ENCODE data around the gene SLC24A1. TPM values are rescaled to one million over a fixed set of nuclear protein-coding genes. Genes with fewer than 3 reads are reported as not detected.

The SLC24A1 gene
- total RNA-seq, 4 donors from 2014 or later = 3.6 to 5.0 (median 4.3) TPM

DNA sequence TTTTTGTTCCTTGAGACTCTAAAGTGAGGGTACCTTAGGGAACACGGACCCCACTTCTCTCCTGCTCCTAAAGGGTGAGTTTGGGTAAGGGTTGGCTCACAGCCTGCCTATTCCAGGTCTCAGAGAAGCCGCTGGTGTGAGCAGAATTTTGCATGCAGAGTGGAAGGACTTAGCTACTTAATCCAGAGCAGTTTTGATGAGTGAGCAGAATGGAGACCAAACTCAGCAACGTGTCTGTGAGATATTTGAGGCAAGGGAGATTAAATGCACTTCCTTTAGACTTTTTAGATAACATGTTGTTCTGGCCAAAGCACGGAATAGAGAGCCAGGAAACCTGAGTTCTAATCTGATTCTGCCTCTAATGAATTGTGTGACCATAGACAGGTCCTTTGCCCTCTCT, 5.1 kb downstream of the SLC24A1 start:
- no peak for TF ChIP-seq POLR2AphosphoS5 (IDR thresholded peaks at IDR 0.05)
- DNase-seq (ENCODE audit: extremely low spot score) = no peak
- Histone ChIP-seq H3K9me3 (no peaks in the 10 kb centered on the region), H3K4me1 (no peaks in the 10 kb centered on the region), H3K27ac (replicated peaks in 1 of 4) (no peak overlapping the region), H3K36me3 (peaks cover 0 to 27% (median 17%) of the 10 kb centered on the region in 4 donors), H3K4me3 (no peak overlapping the region), H3K27me3 (no peaks in the 10 kb centered on the region)
- WGBS = 76% methylated on average over 4 of the region's 4 CpGs
- intact Hi-C loops (cut with DNase I) = no loop called here

DNA sequence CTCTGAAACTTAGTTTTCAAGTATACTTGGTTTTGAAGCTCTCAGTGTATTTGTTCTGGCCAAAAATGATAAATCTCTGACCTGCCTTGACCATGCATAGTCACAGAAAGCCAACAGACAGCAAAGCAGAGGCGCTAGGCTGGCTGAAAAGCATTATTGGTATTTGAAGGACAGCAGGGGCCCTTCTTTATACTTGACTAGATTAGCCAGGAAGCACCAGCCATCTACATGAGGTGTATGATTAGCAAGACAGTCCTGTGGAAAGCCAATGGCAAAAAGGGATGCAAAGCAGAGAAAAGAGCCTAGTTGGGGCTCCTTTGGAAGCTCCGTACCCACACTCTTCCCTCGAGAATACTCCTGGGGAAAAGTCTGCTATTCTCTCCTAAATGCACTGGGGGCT, 7.8 kb downstream of the SLC24A1 start:
- Histone ChIP-seq H3K27ac (replicated peaks in 1 of 4) (no peak overlapping the region), H3K4me3 (no peak overlapping the region), H3K27me3 (no peaks in the 10 kb centered on the region), H3K9me3 (no peaks in the 10 kb centered on the region), H3K36me3 (peaks cover 0 to 20% (median 10%) of the 10 kb centered on the region in 4 donors), H3K4me1 (no peaks in the 10 kb centered on the region)
- TF ChIP-seq, protein P1, sequence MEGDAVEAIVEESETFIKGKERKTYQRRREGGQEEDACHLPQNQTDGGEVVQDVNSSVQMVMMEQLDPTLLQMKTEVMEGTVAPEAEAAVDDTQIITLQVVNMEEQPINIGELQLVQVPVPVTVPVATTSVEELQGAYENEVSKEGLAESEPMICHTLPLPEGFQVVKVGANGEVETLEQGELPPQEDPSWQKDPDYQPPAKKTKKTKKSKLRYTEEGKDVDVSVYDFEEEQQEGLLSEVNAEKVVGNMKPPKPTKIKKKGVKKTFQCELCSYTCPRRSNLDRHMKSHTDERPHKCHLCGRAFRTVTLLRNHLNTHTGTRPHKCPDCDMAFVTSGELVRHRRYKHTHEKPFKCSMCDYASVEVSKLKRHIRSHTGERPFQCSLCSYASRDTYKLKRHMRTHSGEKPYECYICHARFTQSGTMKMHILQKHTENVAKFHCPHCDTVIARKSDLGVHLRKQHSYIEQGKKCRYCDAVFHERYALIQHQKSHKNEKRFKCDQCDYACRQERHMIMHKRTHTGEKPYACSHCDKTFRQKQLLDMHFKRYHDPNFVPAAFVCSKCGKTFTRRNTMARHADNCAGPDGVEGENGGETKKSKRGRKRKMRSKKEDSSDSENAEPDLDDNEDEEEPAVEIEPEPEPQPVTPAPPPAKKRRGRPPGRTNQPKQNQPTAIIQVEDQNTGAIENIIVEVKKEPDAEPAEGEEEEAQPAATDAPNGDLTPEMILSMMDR (IDR thresholded peaks at IDR 0.05) = no peak
- TF ChIP-seq POLR2AphosphoS5 (IDR thresholded peaks at IDR 0.05) (no peak), POLR2A (IDR thresholded peaks at IDR 0.05; ENCODE audit: low read depth) (no peak), EP300 (IDR thresholded peaks at IDR 0.05) (no peak)
- intact Hi-C loops (cut with DNase I) = no loop called here
- no peak for DNase-seq (ENCODE audit: extremely low spot score)
- WGBS = 100% methylated on average over 3 of the region's 3 CpGs

DNA sequence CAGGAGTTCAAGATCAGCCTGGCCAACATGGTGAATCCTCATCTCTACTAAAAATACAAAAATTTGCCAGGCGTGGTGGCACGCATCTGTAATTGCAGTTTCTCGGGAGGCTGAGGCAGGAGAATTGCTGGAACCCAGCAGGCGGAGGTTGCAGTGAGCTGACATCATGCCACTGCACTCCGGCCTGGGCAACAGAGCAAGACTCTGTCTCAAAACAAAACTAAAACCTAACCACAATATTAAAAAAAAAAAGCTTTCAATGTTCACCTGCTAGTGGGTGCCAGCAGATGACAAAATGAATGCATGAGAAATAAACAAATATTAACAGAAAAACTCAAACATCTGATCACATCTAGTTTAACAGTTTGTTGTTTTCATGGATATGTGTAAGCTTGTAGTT, 9.0 kb downstream of the SLC24A1 start:
- Histone ChIP-seq H3K27me3 (no peaks in the 10 kb centered on the region), H3K36me3 (peaks cover 0 to 7% (median under 1%) of the 10 kb centered on the region in 4 donors), H3K9me3 (no peaks in the 10 kb centered on the region), H3K27ac (replicated peaks in 1 of 4) (no peak overlapping the region), H3K4me3 (no peak overlapping the region), H3K4me1 (no peaks in the 10 kb centered on the region)
- intact Hi-C loops (cut with DNase I) = no loop called here
- DNase-seq (ENCODE audit: extremely low spot score) = no peak
- TF ChIP-seq POLR2AphosphoS5 (IDR thresholded peaks at IDR 0.05) (no peak), EP300 (IDR thresholded peaks at IDR 0.05) (no peak), POLR2A (IDR thresholded peaks at IDR 0.05; ENCODE audit: low read depth) (no peak)
- TF ChIP-seq, protein P1 (IDR thresholded peaks at IDR 0.05) = no peak
- 99% methylated on average over 5 of the region's 5 CpGs for WGBS

DNA sequence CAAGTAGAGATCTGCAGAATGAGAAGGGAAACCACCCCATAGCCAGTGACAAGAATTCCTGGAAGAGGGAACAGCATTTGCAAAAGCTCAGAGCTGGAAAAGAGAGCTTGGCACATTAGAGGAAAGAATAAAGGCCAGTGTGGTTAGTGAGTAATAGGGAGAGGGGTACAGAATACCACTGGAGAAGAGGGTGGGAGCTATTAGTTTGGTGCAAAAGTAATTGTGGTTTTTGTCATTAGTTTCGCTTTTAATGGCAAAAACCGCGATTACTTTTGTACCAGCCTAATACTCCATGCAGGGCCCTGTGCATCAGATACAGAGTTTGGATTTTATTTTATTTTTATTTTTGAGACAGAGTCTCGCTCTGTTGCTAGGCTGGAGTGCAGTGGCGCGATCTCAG, 9.8 kb downstream of the SLC24A1 start:
- WGBS = 98% methylated on average over 6 of the region's 6 CpGs
- DNase-seq (ENCODE audit: extremely low spot score) = no peak
- peaks cover 0 to under 1% (median 0%) of the 10 kb centered on the region in 4 donors for H3K36me3 ChIP-seq
- TF ChIP-seq POLR2AphosphoS5 (IDR thresholded peaks at IDR 0.05) (no peak), POLR2A (IDR thresholded peaks at IDR 0.05; ENCODE audit: low read depth) (no peak), EP300 (IDR thresholded peaks at IDR 0.05) (no peak)
- TF ChIP-seq, protein P1 (IDR thresholded peaks at IDR 0.05) = no peak
- H3K4me3 ChIP-seq = no peak overlapping the region
- H3K27me3 ChIP-seq = no peaks in the 10 kb centered on the region
- no peak overlapping the region for H3K27ac ChIP-seq (replicated peaks in 1 of 4)
- H3K9me3 ChIP-seq = no peaks in the 10 kb centered on the region
- intact Hi-C loops (cut with DNase I) = no loop called here
- H3K4me1 ChIP-seq = no peaks in the 10 kb centered on the region

DNA sequence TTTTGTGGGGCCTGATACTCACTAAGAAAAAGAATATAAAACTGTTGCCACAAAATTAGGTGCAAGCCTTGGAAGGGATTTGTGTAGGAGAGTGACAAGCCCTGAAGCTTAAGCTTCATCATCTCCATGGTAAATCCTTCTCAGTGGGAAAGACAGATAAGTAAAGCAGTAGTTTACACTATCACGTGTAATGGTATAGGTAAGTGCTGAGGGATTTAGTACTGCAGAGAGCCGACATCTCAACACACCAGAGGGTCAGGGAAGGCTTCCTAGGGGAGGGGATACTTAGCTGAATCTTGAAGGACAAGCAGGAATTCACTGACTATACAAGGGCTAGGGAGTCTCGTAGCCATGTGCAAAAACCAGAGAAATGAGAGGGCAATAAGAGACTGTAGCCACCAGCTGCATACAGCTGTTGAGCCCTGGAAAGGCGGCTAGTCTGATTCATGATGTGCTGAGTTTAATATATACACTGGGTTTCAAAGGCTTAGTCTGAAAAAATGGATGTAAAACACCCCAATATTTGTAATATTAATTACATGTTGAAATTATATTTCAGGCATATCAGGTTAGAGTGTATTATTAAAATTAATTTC, 11.1 kb downstream of the SLC24A1 start:
- TF ChIP-seq POLR2AphosphoS5 (IDR thresholded peaks at IDR 0.05) (no peak), POLR2A (IDR thresholded peaks at IDR 0.05; ENCODE audit: low read depth) (no peak), EP300 (IDR thresholded peaks at IDR 0.05) (no peak)
- TF ChIP-seq, protein P1 (IDR thresholded peaks at IDR 0.05) = no peak
- Histone ChIP-seq H3K27me3 (no peaks in the 10 kb centered on the region), H3K36me3 (no peaks in the 10 kb centered on the region), H3K27ac (replicated peaks in 1 of 4) (no peak overlapping the region), H3K4me3 (no peak overlapping the region), H3K9me3 (no peaks in the 10 kb centered on the region), H3K4me1 (no peaks in the 10 kb centered on the region)
- no peak for DNase-seq (ENCODE audit: extremely low spot score)
- intact Hi-C loops (cut with DNase I) = no loop called here
- 60% methylated on average over 4 of the region's 4 CpGs for WGBS
